Endodermal cell (in vitro differentiated cells): ENCODE measurements around the gene FOXP3. TPM values are rescaled to one million over a fixed set of nuclear protein-coding genes. Genes with fewer than 3 reads are reported as not detected.

ENCODE experiments used
- DNase-seq: peaks from one replicate; pipeline ENCODE4 v3.0.0-alpha.2; 2017
- H3K27ac ChIP-seq: 2 replicates; pipeline ENCODE4 v1.5.1; 2013; ENCODE audit warnings: mild to moderate bottlenecking, low read depth, low read length, moderate library complexity
- H3K27me3 ChIP-seq: 2 replicates; pipeline ENCODE4 v1.6.1; 2013; ENCODE audit warnings: mild to moderate bottlenecking, low read length, moderate library complexity; ENCODE audit not compliant: insufficient read depth, control insufficient read depth, poor library complexity, severe bottlenecking
- H3K36me3 ChIP-seq: 2 replicates; pipeline ENCODE4 v1.7.0; 2013; ENCODE audit warnings: mild to moderate bottlenecking, low read length, moderate library complexity; ENCODE audit not compliant: control insufficient read depth, insufficient read depth
- H3K4me1 ChIP-seq: one replicate; pipeline ENCODE4 v1.7.0; 2013; ENCODE audit warnings: low read length; ENCODE audit not compliant: control insufficient read depth, insufficient read depth
- H3K4me3 ChIP-seq: 2 replicates; pipeline ENCODE4 v1.5.1; 2013; ENCODE audit warnings: mild to moderate bottlenecking, low read length, moderate library complexity
- H3K9ac ChIP-seq: 2 replicates; pipeline ENCODE4 v1.6.1; 2013; ENCODE audit warnings: mild to moderate bottlenecking, low read length, moderate library complexity; ENCODE audit not compliant: poor library complexity, severe bottlenecking; ENCODE audit errors: extremely low read depth
- H3K9me3 ChIP-seq: 2 replicates; pipeline ENCODE4 v1.6.1; 2013; ENCODE audit warnings: mild to moderate bottlenecking, low read length, moderate library complexity; ENCODE audit not compliant: control insufficient read depth
- H3K27ac Mint-ChIP-seq: 2 replicates; pipeline ENCODE4 v1.8.0; 2020; ENCODE audit warnings: mixed read lengths
- H3K27me3 Mint-ChIP-seq: 2 replicates; pipeline ENCODE4 v1.8.0; 2021; ENCODE audit warnings: mild to moderate bottlenecking, mixed read lengths; ENCODE audit not compliant: insufficient read depth
- H3K36me3 Mint-ChIP-seq: 2 replicates; pipeline ENCODE4 v1.8.0; 2020; ENCODE audit warnings: low read depth, mixed read lengths
- H3K4me1 Mint-ChIP-seq: 2 replicates; pipeline ENCODE4 v1.8.0; 2020; ENCODE audit warnings: mixed read lengths
- H3K4me3 Mint-ChIP-seq: 2 replicates; pipeline ENCODE4 v1.8.0; 2020; ENCODE audit warnings: mild to moderate bottlenecking, moderate library complexity, mixed read lengths
- H3K9me3 Mint-ChIP-seq: 2 replicates; pipeline ENCODE4 v1.8.0; 2020; ENCODE audit warnings: mild to moderate bottlenecking, mixed read lengths
- WGBS, 2 experiments: methylation state at CpG; one replicate each; pipeline versions ENCODE4 v1.1.5 to v1.1.7; 2013; ENCODE audit warnings: missing lambda C conversion rate in 2 of 2, mixed read lengths in 1 of 2; ENCODE audit not compliant: insufficient coverage in 1 of 2, insufficient read length in 1 of 2; 5-methylcytosine and 5-hydroxymethylcytosine counted together
- total RNA-seq, 2 donors: library from RNA; stranded (reverse); fragmentation: NEBNext Ultra II Directional in 1 of 2; extraction: Animal tissue kit (Norgen Biotek cat#: 25700) in 1 of 2; gene quantifications; 2 replicates in 1 of 2; 3 replicates in 1 of 2; pipeline ENCODE4 v1.2.1, GENCODE V29; 2021
- TF ChIP-seq, protein P1 (sequence below): fragments of 200-600 bp; sonication (generic); conservative IDR thresholded peaks from 2 replicates; pipeline ENCODE4 v1.5.0; 2021; ENCODE audit warnings: antibody characterized with exemption, mild to moderate bottlenecking

Gene FOXP3
- total RNA-seq, 2 donors from 2014 or later, result 0.53 to 0.77 TPM

DNA sequence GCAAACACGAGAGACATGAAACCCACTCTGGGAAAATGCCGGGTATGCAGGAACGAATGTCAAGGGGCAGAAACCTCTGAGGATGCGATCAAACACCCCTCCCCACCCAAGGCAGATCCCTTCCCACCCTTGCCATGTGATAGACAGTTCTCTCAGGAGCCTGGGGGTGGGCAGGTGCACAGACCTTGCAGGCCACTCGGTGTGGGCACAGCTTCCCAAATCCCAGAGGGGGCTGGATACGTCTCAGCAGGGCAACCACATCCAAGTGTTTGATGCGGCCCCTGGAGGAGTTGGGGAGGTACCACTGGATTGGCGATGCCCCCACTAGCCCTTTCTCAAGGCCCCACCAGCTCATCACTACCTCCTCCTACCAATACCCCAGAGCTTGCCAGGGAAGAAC is 54.1 kb downstream of the FOXP3 start:
- H3K9ac ChIP-seq, result no peak overlapping the region
- Mint-ChIP-seq H3K27me3 (peaks cover 4% of the 10 kb centered on the region), H3K9me3 (peaks cover 70% of the 10 kb centered on the region), H3K36me3 (no peaks in the 10 kb centered on the region), H3K4me1 (no peaks in the 10 kb centered on the region), H3K27ac (no peak overlapping the region), H3K4me3 (no peak overlapping the region)
- no peak overlapping the region for H3K27ac ChIP-seq
- H3K4me3 ChIP-seq, result no peak overlapping the region
- TF ChIP-seq, protein P1, sequence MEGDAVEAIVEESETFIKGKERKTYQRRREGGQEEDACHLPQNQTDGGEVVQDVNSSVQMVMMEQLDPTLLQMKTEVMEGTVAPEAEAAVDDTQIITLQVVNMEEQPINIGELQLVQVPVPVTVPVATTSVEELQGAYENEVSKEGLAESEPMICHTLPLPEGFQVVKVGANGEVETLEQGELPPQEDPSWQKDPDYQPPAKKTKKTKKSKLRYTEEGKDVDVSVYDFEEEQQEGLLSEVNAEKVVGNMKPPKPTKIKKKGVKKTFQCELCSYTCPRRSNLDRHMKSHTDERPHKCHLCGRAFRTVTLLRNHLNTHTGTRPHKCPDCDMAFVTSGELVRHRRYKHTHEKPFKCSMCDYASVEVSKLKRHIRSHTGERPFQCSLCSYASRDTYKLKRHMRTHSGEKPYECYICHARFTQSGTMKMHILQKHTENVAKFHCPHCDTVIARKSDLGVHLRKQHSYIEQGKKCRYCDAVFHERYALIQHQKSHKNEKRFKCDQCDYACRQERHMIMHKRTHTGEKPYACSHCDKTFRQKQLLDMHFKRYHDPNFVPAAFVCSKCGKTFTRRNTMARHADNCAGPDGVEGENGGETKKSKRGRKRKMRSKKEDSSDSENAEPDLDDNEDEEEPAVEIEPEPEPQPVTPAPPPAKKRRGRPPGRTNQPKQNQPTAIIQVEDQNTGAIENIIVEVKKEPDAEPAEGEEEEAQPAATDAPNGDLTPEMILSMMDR, result no peak
- no peak for DNase-seq
- H3K4me1 ChIP-seq, result no peaks in the 10 kb centered on the region
- WGBS, 2 experiments, result 91% methylated on average over 6 of the region's 8 CpGs; no CpG with 5 or more reads in 1 of the 2 experiments
- no peaks in the 10 kb centered on the region for H3K36me3 ChIP-seq
- no peaks in the 10 kb centered on the region for H3K27me3 ChIP-seq
- H3K9me3 ChIP-seq, result no peaks in the 10 kb centered on the region

DNA sequence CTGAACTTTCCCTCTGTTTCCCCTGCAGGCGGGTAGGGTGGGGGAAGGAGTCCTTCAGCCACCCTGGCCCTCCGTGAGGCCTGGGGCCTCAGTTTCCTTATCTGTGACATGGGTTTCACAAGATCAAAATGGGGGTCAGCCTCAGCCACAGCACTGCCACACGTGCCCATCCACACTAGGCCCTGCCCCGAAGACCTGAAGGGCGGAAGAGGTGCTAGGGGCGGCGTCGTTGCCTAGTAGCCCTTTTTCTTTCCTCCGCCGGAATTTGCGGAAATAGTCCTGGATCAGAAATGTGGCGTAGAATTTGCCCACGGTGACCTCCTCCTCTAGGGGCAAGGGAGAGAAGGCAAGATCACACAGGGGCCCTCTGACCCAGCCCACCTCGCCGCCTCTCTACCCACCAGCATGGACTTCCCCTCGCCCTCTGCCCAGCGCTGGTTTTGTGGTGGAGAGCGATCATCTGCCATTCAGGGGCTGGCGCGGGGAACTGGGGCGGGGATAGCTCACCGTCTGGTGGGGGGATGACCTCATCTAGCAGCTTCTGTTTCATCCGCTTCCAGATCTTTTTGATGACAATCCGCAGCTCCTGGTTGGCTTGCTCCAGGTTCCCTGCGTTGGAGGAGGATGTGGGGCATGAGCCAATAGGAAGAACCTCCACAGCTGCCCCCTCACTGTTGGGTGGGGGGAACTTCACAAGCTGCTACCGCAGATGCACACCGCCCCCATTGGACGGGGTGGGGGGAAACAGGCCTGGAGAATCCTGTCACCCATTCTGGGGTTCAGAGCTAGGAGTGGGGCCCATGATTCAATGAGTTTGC is 54.9 kb downstream of the FOXP3 start:
- Histone ChIP-seq H3K9ac (no peak overlapping the region), H3K4me1 (no peaks in the 10 kb centered on the region), H3K36me3 (no peaks in the 10 kb centered on the region), H3K9me3 (no peaks in the 10 kb centered on the region), H3K27ac (no peak overlapping the region), H3K27me3 (no peaks in the 10 kb centered on the region), H3K4me3 (no peak overlapping the region)
- TF ChIP-seq, protein P1, result no peak
- H3K4me1 Mint-ChIP-seq, result no peaks in the 10 kb centered on the region
- no peaks in the 10 kb centered on the region for H3K36me3 Mint-ChIP-seq
- DNase-seq, result peak; percentile 71
- H3K9me3 Mint-ChIP-seq, result peaks cover 68% of the 10 kb centered on the region
- H3K27ac Mint-ChIP-seq, result no peak overlapping the region
- 76 to 80% methylated on average over 2 to 25 of the region's 28 CpGs for WGBS, 2 experiments
- peaks cover 4% of the 10 kb centered on the region for H3K27me3 Mint-ChIP-seq
- H3K4me3 Mint-ChIP-seq, result peak overlapping the region; percentile 24

DNA sequence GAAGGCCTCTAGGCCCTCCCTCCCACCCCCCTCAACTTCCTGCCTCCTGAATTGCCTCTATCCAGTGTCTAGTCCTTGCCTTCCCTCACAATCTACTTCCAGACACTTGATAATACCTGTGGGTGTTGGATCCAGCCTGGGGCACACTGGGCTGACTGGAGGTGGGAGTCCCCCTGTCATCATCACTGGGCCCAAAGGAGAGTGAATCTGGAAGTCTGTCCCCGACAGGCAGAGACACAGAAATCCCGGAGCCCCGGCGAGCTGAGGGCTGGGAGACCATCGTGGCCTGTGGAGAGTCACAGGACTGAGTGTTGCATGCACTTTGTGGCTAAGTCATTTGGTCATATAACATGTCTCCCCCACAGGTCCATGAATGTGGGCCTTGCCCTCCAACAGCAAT is 56.1 kb downstream of the FOXP3 start:
- Histone ChIP-seq H3K4me3 (no peak overlapping the region), H3K9ac (no peak overlapping the region), H3K36me3 (no peaks in the 10 kb centered on the region), H3K27me3 (no peaks in the 10 kb centered on the region), H3K27ac (no peak overlapping the region), H3K4me1 (no peaks in the 10 kb centered on the region), H3K9me3 (no peaks in the 10 kb centered on the region)
- H3K27me3 Mint-ChIP-seq, result peaks cover 3% of the 10 kb centered on the region
- TF ChIP-seq, protein P1, result no peak
- H3K27ac Mint-ChIP-seq, result no peak overlapping the region
- DNase-seq, result no peak
- H3K4me3 Mint-ChIP-seq, result no peak overlapping the region
- no peaks in the 10 kb centered on the region for H3K4me1 Mint-ChIP-seq
- 90% methylated on average over 5 of the region's 5 CpGs; no CpG with 5 or more reads in 1 of the 2 experiments for WGBS, 2 experiments
- H3K36me3 Mint-ChIP-seq, result no peaks in the 10 kb centered on the region
- H3K9me3 Mint-ChIP-seq, result peaks cover 70% of the 10 kb centered on the region
